NB4 (cell line): ENCODE data around the gene ENPP3.

ENCODE experiments used
- DNase-seq: peaks from one replicate; pipeline ENCODE4 v3.0.0; 2010; ENCODE audit warnings: low read depth
- H3K4me3 ChIP-seq: one replicate; pipeline ENCODE4 v1.5.1; 2011; ENCODE audit warnings: mild to moderate bottlenecking, low read depth, low read length, moderate library complexity
- CTCF ChIP-seq: IDR thresholded peaks from one replicate; pipeline ENCODE4 v1.5.1; 2012; ENCODE audit warnings: low read depth, low read length
- MAX ChIP-seq: IDR thresholded peaks from 2 replicates; pipeline ENCODE4 v1.6.1; 2011; ENCODE audit warnings: low read depth, low read length
- MYC ChIP-seq: IDR thresholded peaks from 2 replicates; pipeline ENCODE4 v1.6.1; 2011; ENCODE audit warnings: low read depth, low read length
- POLR2A ChIP-seq: IDR thresholded peaks from 2 replicates; pipeline ENCODE4 v1.6.1; 2011; ENCODE audit warnings: mild to moderate bottlenecking; ENCODE audit not compliant: insufficient read length; ENCODE audit errors: extremely low read depth

The ENPP3 gene

GRCh38 chr6:131736811-131737210, 99.7 kb downstream of the ENPP3 start:
- no peak for DNase-seq
- TF ChIP-seq POLR2A: no peak
- TF ChIP-seq MYC: no peak
- no peak for TF ChIP-seq CTCF
- no peak for TF ChIP-seq MAX
- H3K4me3 ChIP-seq: no peak overlapping the region

GRCh38 chr6:131739136-131739535, 102.0 kb downstream of the ENPP3 start:
- H3K4me3 ChIP-seq: no peak overlapping the region
- no peak for DNase-seq
- no peak for TF ChIP-seq CTCF
- TF ChIP-seq MYC: no peak
- no peak for TF ChIP-seq MAX
- no peak for TF ChIP-seq POLR2A

- DNase-seq: no peak
- no peak for TF ChIP-seq CTCF
- TF ChIP-seq POLR2A: no peak
- TF ChIP-seq MYC: no peak
- no peak for TF ChIP-seq MAX
Measured at GRCh38 chr6:131740161-131740560, 103.1 kb downstream of the ENPP3 start.

GRCh38 chr6:131741688-131742393, 104.7 kb downstream of the ENPP3 start:
- no peak for TF ChIP-seq MYC
- no peak for TF ChIP-seq POLR2A
- TF ChIP-seq CTCF: no peak
- TF ChIP-seq MAX: no peak

More at GRCh38 chr6:131740161-131740560, 103.1 kb downstream of the ENPP3 start:
- H3K4me3 ChIP-seq: no peak overlapping the region

GRCh38 chr6:131744432-131745287, 107.6 kb downstream of the ENPP3 start:
- TF ChIP-seq MYC: no peak
- TF ChIP-seq MAX: no peak
- TF ChIP-seq CTCF: no peak
- TF ChIP-seq POLR2A: no peak
- DNase-seq: no peak

More at GRCh38 chr6:131741688-131742393, 104.7 kb downstream of the ENPP3 start:
- H3K4me3 ChIP-seq: no peak overlapping the region
- DNase-seq: no peak

More at GRCh38 chr6:131744432-131745287, 107.6 kb downstream of the ENPP3 start:
- no peak overlapping the region for H3K4me3 ChIP-seq
